Liver (tissue), 3 donors: ENCODE results near the gene ZC3H18.

Experiments used
- EGR1 ChIP-seq, 2 donors: IDR thresholded peaks; 2 replicates each; pipeline ENCODE4 v1.6.1; 2016 to 2018; ENCODE audit warnings: antibody characterized with exemption in 2 of 2, low read depth in 2 of 2
- RAD21 ChIP-seq, 2 donors: IDR thresholded peaks; 2 replicates each; pipeline ENCODE4 v1.6.1; 2016; ENCODE audit warnings: antibody characterized with exemption in 2 of 2, mild to moderate bottlenecking in 2 of 2
- SP1 ChIP-seq: IDR thresholded peaks from 2 replicates; pipeline ENCODE4 v1.6.1; 2018; ENCODE audit warnings: antibody characterized with exemption, mild to moderate bottlenecking
- TAF1 ChIP-seq: conservative IDR thresholded peaks from 2 replicates; pipeline ENCODE4 v1.6.1; 2016; ENCODE audit warnings: antibody characterized with exemption, mild to moderate bottlenecking
- YY1 ChIP-seq: IDR thresholded peaks from 2 replicates; pipeline ENCODE4 v1.6.1; 2016; ENCODE audit warnings: antibody characterized with exemption, mild to moderate bottlenecking
- TF ChIP-seq, protein P1 (sequence below): fragments of 150-350 bp; IDR thresholded peaks from 2 replicates; pipeline ENCODE4 v1.5.1; 2017; ENCODE audit warnings: improper control_type of control experiment, low read depth, low read length; ENCODE audit not compliant: missing input control
- TF ChIP-seq, protein P2 (sequence below): IDR thresholded peaks from 2 replicates; pipeline ENCODE4 v1.6.1; 2016; ENCODE audit warnings: antibody characterized with exemption
- TF ChIP-seq, protein P3 (sequence below): IDR thresholded peaks from 2 replicates; pipeline ENCODE4 v1.6.1; 2016; ENCODE audit warnings: antibody characterized with exemption
- TF ChIP-seq, protein P4 (sequence below): IDR thresholded peaks from 2 replicates; pipeline ENCODE4 v1.6.1; 2016; ENCODE audit warnings: antibody characterized with exemption, mild to moderate bottlenecking
- donor health status: healthy.
- donor health status: healthy.

DNA sequence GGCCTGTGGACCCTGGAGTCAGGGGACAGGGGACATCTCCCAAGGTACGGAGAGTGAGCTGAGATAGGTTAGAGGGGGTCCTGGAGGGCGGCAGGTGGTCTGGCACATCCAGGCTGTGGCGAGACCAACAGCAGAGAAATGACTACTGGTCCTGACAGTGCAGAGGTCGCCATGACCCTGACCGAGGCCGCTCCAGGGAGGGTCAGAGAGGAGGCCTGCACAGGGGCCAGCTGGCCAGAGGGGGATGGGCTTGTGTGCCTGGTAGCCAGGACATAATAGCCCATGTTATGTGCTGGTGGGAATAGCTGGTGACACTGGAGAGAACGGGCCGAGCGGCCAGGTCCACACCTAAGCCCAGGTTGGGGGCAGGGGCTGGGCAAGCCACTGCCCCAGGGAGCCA is 40.6 kb upstream of the ZC3H18 start:
- TF ChIP-seq RAD21 (IDR thresholded peaks at IDR 0.05): no peak
- no peak for TF ChIP-seq SP1
- TF ChIP-seq, protein P1, sequence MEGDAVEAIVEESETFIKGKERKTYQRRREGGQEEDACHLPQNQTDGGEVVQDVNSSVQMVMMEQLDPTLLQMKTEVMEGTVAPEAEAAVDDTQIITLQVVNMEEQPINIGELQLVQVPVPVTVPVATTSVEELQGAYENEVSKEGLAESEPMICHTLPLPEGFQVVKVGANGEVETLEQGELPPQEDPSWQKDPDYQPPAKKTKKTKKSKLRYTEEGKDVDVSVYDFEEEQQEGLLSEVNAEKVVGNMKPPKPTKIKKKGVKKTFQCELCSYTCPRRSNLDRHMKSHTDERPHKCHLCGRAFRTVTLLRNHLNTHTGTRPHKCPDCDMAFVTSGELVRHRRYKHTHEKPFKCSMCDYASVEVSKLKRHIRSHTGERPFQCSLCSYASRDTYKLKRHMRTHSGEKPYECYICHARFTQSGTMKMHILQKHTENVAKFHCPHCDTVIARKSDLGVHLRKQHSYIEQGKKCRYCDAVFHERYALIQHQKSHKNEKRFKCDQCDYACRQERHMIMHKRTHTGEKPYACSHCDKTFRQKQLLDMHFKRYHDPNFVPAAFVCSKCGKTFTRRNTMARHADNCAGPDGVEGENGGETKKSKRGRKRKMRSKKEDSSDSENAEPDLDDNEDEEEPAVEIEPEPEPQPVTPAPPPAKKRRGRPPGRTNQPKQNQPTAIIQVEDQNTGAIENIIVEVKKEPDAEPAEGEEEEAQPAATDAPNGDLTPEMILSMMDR: no peak
- TF ChIP-seq, protein P2, sequence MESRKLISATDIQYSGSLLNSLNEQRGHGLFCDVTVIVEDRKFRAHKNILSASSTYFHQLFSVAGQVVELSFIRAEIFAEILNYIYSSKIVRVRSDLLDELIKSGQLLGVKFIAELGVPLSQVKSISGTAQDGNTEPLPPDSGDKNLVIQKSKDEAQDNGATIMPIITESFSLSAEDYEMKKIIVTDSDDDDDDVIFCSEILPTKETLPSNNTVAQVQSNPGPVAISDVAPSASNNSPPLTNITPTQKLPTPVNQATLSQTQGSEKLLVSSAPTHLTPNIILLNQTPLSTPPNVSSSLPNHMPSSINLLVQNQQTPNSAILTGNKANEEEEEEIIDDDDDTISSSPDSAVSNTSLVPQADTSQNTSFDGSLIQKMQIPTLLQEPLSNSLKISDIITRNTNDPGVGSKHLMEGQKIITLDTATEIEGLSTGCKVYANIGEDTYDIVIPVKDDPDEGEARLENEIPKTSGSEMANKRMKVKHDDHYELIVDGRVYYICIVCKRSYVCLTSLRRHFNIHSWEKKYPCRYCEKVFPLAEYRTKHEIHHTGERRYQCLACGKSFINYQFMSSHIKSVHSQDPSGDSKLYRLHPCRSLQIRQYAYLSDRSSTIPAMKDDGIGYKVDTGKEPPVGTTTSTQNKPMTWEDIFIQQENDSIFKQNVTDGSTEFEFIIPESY: no peak
- TF ChIP-seq, protein P3, sequence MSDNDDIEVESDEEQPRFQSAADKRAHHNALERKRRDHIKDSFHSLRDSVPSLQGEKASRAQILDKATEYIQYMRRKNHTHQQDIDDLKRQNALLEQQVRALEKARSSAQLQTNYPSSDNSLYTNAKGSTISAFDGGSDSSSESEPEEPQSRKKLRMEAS: no peak
- no peak for TF ChIP-seq TAF1
- TF ChIP-seq EGR1 (IDR thresholded peaks at IDR 0.05; ENCODE audit: low read depth in 2 of 2): no peak
- TF ChIP-seq, protein P4, sequence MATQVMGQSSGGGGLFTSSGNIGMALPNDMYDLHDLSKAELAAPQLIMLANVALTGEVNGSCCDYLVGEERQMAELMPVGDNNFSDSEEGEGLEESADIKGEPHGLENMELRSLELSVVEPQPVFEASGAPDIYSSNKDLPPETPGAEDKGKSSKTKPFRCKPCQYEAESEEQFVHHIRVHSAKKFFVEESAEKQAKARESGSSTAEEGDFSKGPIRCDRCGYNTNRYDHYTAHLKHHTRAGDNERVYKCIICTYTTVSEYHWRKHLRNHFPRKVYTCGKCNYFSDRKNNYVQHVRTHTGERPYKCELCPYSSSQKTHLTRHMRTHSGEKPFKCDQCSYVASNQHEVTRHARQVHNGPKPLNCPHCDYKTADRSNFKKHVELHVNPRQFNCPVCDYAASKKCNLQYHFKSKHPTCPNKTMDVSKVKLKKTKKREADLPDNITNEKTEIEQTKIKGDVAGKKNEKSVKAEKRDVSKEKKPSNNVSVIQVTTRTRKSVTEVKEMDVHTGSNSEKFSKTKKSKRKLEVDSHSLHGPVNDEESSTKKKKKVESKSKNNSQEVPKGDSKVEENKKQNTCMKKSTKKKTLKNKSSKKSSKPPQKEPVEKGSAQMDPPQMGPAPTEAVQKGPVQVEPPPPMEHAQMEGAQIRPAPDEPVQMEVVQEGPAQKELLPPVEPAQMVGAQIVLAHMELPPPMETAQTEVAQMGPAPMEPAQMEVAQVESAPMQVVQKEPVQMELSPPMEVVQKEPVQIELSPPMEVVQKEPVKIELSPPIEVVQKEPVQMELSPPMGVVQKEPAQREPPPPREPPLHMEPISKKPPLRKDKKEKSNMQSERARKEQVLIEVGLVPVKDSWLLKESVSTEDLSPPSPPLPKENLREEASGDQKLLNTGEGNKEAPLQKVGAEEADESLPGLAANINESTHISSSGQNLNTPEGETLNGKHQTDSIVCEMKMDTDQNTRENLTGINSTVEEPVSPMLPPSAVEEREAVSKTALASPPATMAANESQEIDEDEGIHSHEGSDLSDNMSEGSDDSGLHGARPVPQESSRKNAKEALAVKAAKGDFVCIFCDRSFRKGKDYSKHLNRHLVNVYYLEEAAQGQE: no peak
- TF ChIP-seq YY1: no peak
